ENCODE measurements around the gene PTPRN2. TPM values are rescaled to one million over a fixed set of nuclear protein-coding genes. Genes with fewer than 3 reads are reported as not detected.

Gene PTPRN2
- total RNA-seq, 1 experiment from 2014 or later, result 2.1 TPM

- Histone ChIP-seq H3K4me3 (replicated peaks in 1 of 2; ENCODE audit: low read depth in 1 of 2, low read length in 2 of 2) (no peak overlapping the region), H3K4me1 (ENCODE audit: control insufficient read depth in 1 of 2, insufficient read depth in 2 of 2, low read length in 2 of 2) (no peaks in the 10 kb centered on the region), H3K79me2 (ENCODE audit: insufficient read depth, low read length) (no peaks in the 10 kb centered on the region), H3K9me3 (ENCODE audit: control insufficient read depth in 1 of 2, insufficient read depth in 1 of 2, low read depth in 1 of 2, low read length in 2 of 2) (no peaks in the 10 kb centered on the region; a peak in 1 of 4 replicates), H2AFZ (ENCODE audit: low read depth, low read length, poor library complexity, severe bottlenecking) (no peak overlapping the region), H3K9ac (ENCODE audit: low read length) (no peak overlapping the region), H3K27ac (ENCODE audit: low read depth, low read length) (no peak overlapping the region), H3K9me2 (ENCODE audit: insufficient read depth) (no peaks in the 10 kb centered on the region), H3K27me3 (ENCODE audit: insufficient read depth, low read length) (0 out of 2 replicates have a peak, but pooled peaks cover 7% of the 10 kb centered on the region), H3K4me2 (ENCODE audit: low read length) (no peak overlapping the region), H3K36me3 (ENCODE audit: control insufficient read depth in 1 of 2, insufficient read depth in 2 of 2, low read length in 2 of 2) (no peaks in the 10 kb centered on the region), H4K20me1 (ENCODE audit: insufficient read depth) (no peaks in the 10 kb centered on the region)
- CTCF ChIA-PET, result no interaction called here
- intact Hi-C loops (cut with micrococcal nuclease), result no loop called here
- no peak for ATAC-seq
- no peak for DNase-seq (ENCODE audit: low read depth, low spot score)
- BruUV-seq (replicated peaks), result no TSS peak
- RAD21 ChIA-PET (ENCODE audit: low non-redundant PET in 1 of 2, low total read pairs in 2 of 2, uncharacterized antibody in 2 of 2, unreplicated experiment in 2 of 2), result no interaction called here
- TF ChIP-seq CBX3 (IDR thresholded peaks at IDR 0.05; ENCODE audit: low read depth) (no peak), POLR2A (IDR thresholded peaks at IDR 0.05; ENCODE audit: borderline replicate concordance, extremely low read depth, insufficient read depth, insufficient read length) (no peak), EZH2phosphoT487 (IDR thresholded peaks at IDR 0.05; ENCODE audit: borderline replicate concordance) (no peak), SIN3A (IDR thresholded peaks at IDR 0.05; ENCODE audit: low read depth) (no peak), REST (IDR thresholded peaks at IDR 0.05; ENCODE audit: low read depth) (no peak), RAD21 (IDR thresholded peaks at IDR 0.05; ENCODE audit: low read depth) (no peak), TCF7L2 (IDR thresholded peaks at IDR 0.05; ENCODE audit: borderline replicate concordance, extremely low read depth, insufficient read depth, insufficient read length) (no peak), CTCF (IDR thresholded peaks at IDR 0.05 in 2 of 3, conservative IDR thresholded peaks at IDR 0.05 in 1 of 3; ENCODE audit: borderline replicate concordance in 1 of 3, insufficient read depth in 1 of 3, low read depth in 2 of 3, low read length in 2 of 3) (no peak), FOSL1 (IDR thresholded peaks at IDR 0.05; ENCODE audit: low read depth) (no peak), CEBPB (IDR thresholded peaks at IDR 0.05; ENCODE audit: low read depth) (no peak), ATF3 (IDR thresholded peaks at IDR 0.05) (no peak), MAX (IDR thresholded peaks at IDR 0.05) (no peak), EZH2 (IDR thresholded peaks at IDR 0.05) (no peak), ZFX (IDR thresholded peaks at IDR 0.05) (no peak), ELF1 (IDR thresholded peaks at IDR 0.05; ENCODE audit: borderline replicate concordance, low read depth) (no peak), ZNF274 (IDR thresholded peaks at IDR 0.05; ENCODE audit: low read depth, low read length) (no peak), SRF (IDR thresholded peaks at IDR 0.05; ENCODE audit: low read depth) (no peak), ZBTB33 (IDR thresholded peaks at IDR 0.05; ENCODE audit: extremely low read depth, insufficient replicate concordance, low read length) (no peak)
- POLR2A ChIA-PET, result no interaction called here
Measured at GRCh38 chr7:158424011-158424410, 163.6 kb downstream of the PTPRN2 start.
